IMR-90 (cell line): ENCODE results near the gene ZNF594. TPM values are rescaled to one million over a fixed set of nuclear protein-coding genes. Genes with fewer than 3 reads are reported as not detected.
"Not testable (repeated sequence)": the region's sequence is repeated elsewhere in the genome, so short reads cannot be mapped to it uniquely, and the experiment has no call there.

Source experiments
- ATAC-seq: fragments of 200-7000 bp; cut with Tn5 transposase; 2 replicates; pipeline ENCODE4 v1.9.1; 2020; ENCODE audit warnings: low read depth, mild to moderate bottlenecking, moderate library complexity
- BruUV-seq: library from RNA; stranded (reverse); fragments of 400-500 nt; replicated peaks from 2 replicates; lab custom pipeline; 2021; lab: Mats Ljungman, UMichigan
- CTCF ChIA-PET: fragments of 300-600 bp; formaldehyde crosslinking; extraction: SDS; loops from one replicate; lab custom pipeline; 2021; ENCODE audit warnings: antibody characterized with exemption; lab: Yijun Ruan, JAX
- POLR2A ChIA-PET: fragments of 300-600 bp; sonication (Branson Sonifier 250); formaldehyde crosslinking; loops from one replicate; lab custom pipeline; 2022; ENCODE audit warnings: antibody characterized with exemption; ENCODE audit not compliant: unreplicated experiment; lab: Charles Lee
- DNase-seq: peaks from one replicate; pipeline ENCODE4 v3.0.0; 2013
- H2AFZ ChIP-seq: replicated peaks from 2 replicates; pipeline ENCODE3; 2013; ENCODE audit warnings: low read length, mild to moderate bottlenecking; ENCODE audit not compliant: poor library complexity
- H2AK5ac ChIP-seq: 2 replicates; pipeline ENCODE4 v1.6.1; 2013; ENCODE audit warnings: low read depth, low read length, inconsistent platforms
- H2AK9ac ChIP-seq: replicated peaks from 2 replicates; pipeline ENCODE3; 2013; ENCODE audit warnings: mild to moderate bottlenecking, low read depth, low read length, moderate library complexity; ENCODE audit not compliant: poor library complexity
- H2BK120ac ChIP-seq: 2 replicates; pipeline ENCODE4 v1.6.1; 2013; ENCODE audit warnings: low read depth, low read length, inconsistent platforms
- H2BK15ac ChIP-seq: 3 replicates; pipeline ENCODE4 v1.6.1; 2013; ENCODE audit warnings: low read depth, low read length, inconsistent platforms
- H2BK20ac ChIP-seq: 2 replicates; pipeline ENCODE4 v1.6.1; 2013; ENCODE audit warnings: low read depth, mild to moderate bottlenecking, inconsistent platforms, low read length, moderate library complexity
- H2BK5ac ChIP-seq: 2 replicates; pipeline ENCODE4 v1.6.1; 2013; ENCODE audit warnings: mild to moderate bottlenecking, low read depth, low read length, inconsistent platforms; ENCODE audit not compliant: poor library complexity, severe bottlenecking
- H3K14ac ChIP-seq: replicated peaks from 2 replicates; pipeline ENCODE4 v1.6.1; 2013; ENCODE audit warnings: low read depth, low read length, inconsistent platforms
- H3K18ac ChIP-seq: 2 replicates; pipeline ENCODE4 v1.6.1; 2013; ENCODE audit warnings: low read depth, low read length, control low read depth
- H3K23ac ChIP-seq: 2 replicates; pipeline ENCODE4 v1.6.1; 2013; ENCODE audit warnings: low read depth, low read length, inconsistent platforms
- H3K27ac ChIP-seq: 2 replicates; pipeline ENCODE4 v1.5.1; 2013; ENCODE audit warnings: mild to moderate bottlenecking, control low read depth, low read length; ENCODE audit not compliant: insufficient read depth
- H3K27me3 ChIP-seq: 2 replicates; pipeline ENCODE4 v1.6.1; 2013; ENCODE audit warnings: low read length; ENCODE audit not compliant: control insufficient read depth, insufficient read depth
- H3K36me3 ChIP-seq: 2 replicates; pipeline ENCODE4 v1.6.1; 2013; ENCODE audit warnings: low read length, mixed read lengths; ENCODE audit not compliant: control insufficient read depth, insufficient read depth
- H3K4ac ChIP-seq: 2 replicates; pipeline ENCODE4 v1.6.1; 2013; ENCODE audit warnings: low read depth, low read length, inconsistent platforms
- H3K4me1 ChIP-seq: 2 replicates; pipeline ENCODE4 v1.6.1; 2013; ENCODE audit warnings: low read length, mixed read lengths; ENCODE audit not compliant: control insufficient read depth, insufficient read depth
- H3K4me2 ChIP-seq: 2 replicates; pipeline ENCODE4 v1.6.1; 2013; ENCODE audit warnings: low read depth, mild to moderate bottlenecking, control low read depth, low read length, moderate library complexity
- H3K4me3 ChIP-seq: 2 replicates; pipeline ENCODE4 v1.5.1; 2013; ENCODE audit warnings: low read depth, mild to moderate bottlenecking, control low read depth, low read length, moderate library complexity; ENCODE audit not compliant: insufficient read depth
- H3K56ac ChIP-seq: 2 replicates; pipeline ENCODE4 v1.6.1; 2013; ENCODE audit warnings: low read length, inconsistent platforms; ENCODE audit not compliant: insufficient read depth; ENCODE audit errors: extremely low read depth
- H3K79me1 ChIP-seq, 2 experiments: 2 replicates each; pipeline ENCODE4 v1.6.1; 2013; ENCODE audit warnings: low read length in 2 of 2, inconsistent platforms in 1 of 2, low read depth in 1 of 2
- H3K9ac ChIP-seq: 2 replicates; pipeline ENCODE4 v1.6.1; 2013; ENCODE audit warnings: low read depth, low read length, control low read depth
- H3K9me1 ChIP-seq: 2 replicates; pipeline ENCODE4 v1.6.1; 2013; ENCODE audit warnings: low read length, inconsistent platforms; ENCODE audit not compliant: insufficient read depth
- H3K9me3 ChIP-seq: 2 replicates; pipeline ENCODE4 v1.6.1; 2013; ENCODE audit warnings: low read length; ENCODE audit not compliant: control insufficient read depth, insufficient read depth
- H4K20me1 ChIP-seq: 2 replicates; pipeline ENCODE4 v1.6.1; 2013; ENCODE audit warnings: low read length, inconsistent platforms; ENCODE audit not compliant: insufficient read depth
- H4K5ac ChIP-seq: 2 replicates; pipeline ENCODE4 v1.6.1; 2013; ENCODE audit warnings: mild to moderate bottlenecking, low read depth, low read length, control low read depth
- H4K8ac ChIP-seq, 2 experiments: 2 replicates each; pipeline ENCODE4 v1.6.1; 2013; ENCODE audit warnings: low read depth in 2 of 2, low read length in 2 of 2, control low read depth in 1 of 2, inconsistent platforms in 1 of 2
- H4K91ac ChIP-seq: 2 replicates; pipeline ENCODE4 v1.6.1; 2013; ENCODE audit warnings: low read depth, low read length, inconsistent platforms; ENCODE audit not compliant: insufficient read depth
- CHD1 ChIP-seq: IDR thresholded peaks from 2 replicates; pipeline ENCODE4 v1.6.1; 2012; ENCODE audit warnings: low read depth, low read length, improper control_type of control experiment
- FOS ChIP-seq: fragments of 150-350 bp; IDR thresholded peaks from 2 replicates; pipeline ENCODE4 v1.6.1; 2016; ENCODE audit warnings: low read depth, low read length
- MAFK ChIP-seq: IDR thresholded peaks from 2 replicates; pipeline ENCODE4 v1.6.1; 2012; ENCODE audit warnings: low read depth, low read length, improper control_type of control experiment
- NFE2L2 ChIP-seq: fragments of 150-350 bp; IDR thresholded peaks from 2 replicates; pipeline ENCODE4 v1.6.1; 2016; ENCODE audit warnings: low read depth, mild to moderate bottlenecking, low read length
- RFX5 ChIP-seq: IDR thresholded peaks from 2 replicates; pipeline ENCODE4 v1.8.0; 2012; ENCODE audit warnings: low read depth, mild to moderate bottlenecking, low read length, moderate library complexity
- WGBS, 2 experiments: methylation state at CpG; one replicate each; pipeline versions ENCODE4 v1.1.5 to v1.1.7; 2013; ENCODE audit warnings: missing lambda C conversion rate in 2 of 2; ENCODE audit not compliant: insufficient read length in 1 of 2; ENCODE audit errors: extremely low coverage in 2 of 2; 5-methylcytosine and 5-hydroxymethylcytosine counted together
- dilution Hi-C: fragments of 300-500 bp; cut with HindIII; formaldehyde crosslinking; loops from one replicate; pipeline ENCODE4 v1.14.3; 2018; ENCODE audit warnings: low sequenced_read_pairs; ENCODE audit not compliant: unreplicated experiment
- in situ Hi-C: fragments of 300-500 bp; cut with MboI; formaldehyde crosslinking; loops from 3 replicates; pipeline ENCODE4 v1.14.3; 2019; ENCODE audit warnings: low sequenced_read_pairs, inconsistent platforms, mixed read lengths
- intact Hi-C: fragments of 100-400 bp; cut with micrococcal nuclease; formaldehyde crosslinking; loops from 2 replicates; pipeline ENCODE4 v1.10.0; 2022
- polyA plus RNA-seq, 3 experiments: library from polyadenylated mRNA; depleted of rRNA; stranded (reverse); fragments of >200 nt; gene quantifications; 2 replicates each; pipeline ENCODE4 v1.2.3, GENCODE V29; 2012; ENCODE audit warnings: low replicate concordance in 1 of 3
- total RNA-seq: library from RNA; depleted of rRNA; stranded (reverse); fragments of >200 nt; gene quantifications from 2 replicates; pipeline ENCODE4 v1.2.3, GENCODE V29; 2012

ZNF594 gene
- total and polyA plus RNA-seq, 2 of the 4 experiments (the other 2 are of a cell fraction): 2.5 to 7.2 TPM

GRCh38 chr17:5225668-5226457 lies 34.2 kb upstream of the ZNF594 start:
- no peak overlapping the region for H2BK20ac ChIP-seq
- H4K8ac ChIP-seq: no peak overlapping the region
- H2AFZ ChIP-seq: no peak overlapping the region
- no peaks in the 10 kb centered on the region for H3K27me3 ChIP-seq
- no peak overlapping the region for H3K23ac ChIP-seq
- in situ Hi-C loops (loop anchor here (25.0 kb wide), 1 partner anchor 1211 kb away; the partner anchor contains the start of genes AIPL1 and PIMREG), intact Hi-C loops (no loop called here), dilution Hi-C loops (no loop called here)
- 100% methylated on average over 2 of the region's 17 CpGs; no CpG with 5 or more reads in 1 of the 2 experiments for WGBS, 2 experiments
- no peak overlapping the region for H3K4me2 ChIP-seq
- H3K79me1 ChIP-seq: no peaks in the 10 kb centered on the region
- H4K91ac ChIP-seq: no peak overlapping the region
- no peak overlapping the region for H3K27ac ChIP-seq
- ATAC-seq (no peak), DNase-seq (no peak)
- H3K4me3 ChIP-seq: no peak overlapping the region
- H3K9me1 ChIP-seq: peaks cover 3% of the 10 kb centered on the region; the same call in 1 of the 2 replicates
- no peak overlapping the region for H2BK120ac ChIP-seq
- TF ChIP-seq NFE2L2: no peak
- TF ChIP-seq CHD1: no peak
- no peak for TF ChIP-seq RFX5
- TF ChIP-seq FOS: no peak
- TF ChIP-seq MAFK: no peak
- H3K4me1 ChIP-seq: no peaks in the 10 kb centered on the region
- H3K14ac ChIP-seq: no peak overlapping the region
- no peaks in the 10 kb centered on the region for H3K9me3 ChIP-seq
- H3K4ac ChIP-seq: no peak overlapping the region
- CTCF ChIA-PET: interaction anchor here (0.8 kb wide), 1 partner anchor 12 kb away, joined by 3 read pairs; no protein-coding TSS in a partner anchor
- no peak overlapping the region for H3K56ac ChIP-seq
- no peak overlapping the region for H3K18ac ChIP-seq
- H3K9ac ChIP-seq: no peak overlapping the region
- POLR2A ChIA-PET: no interaction called here
- H2BK15ac ChIP-seq: no peak overlapping the region
- no peak overlapping the region for H4K5ac ChIP-seq
- H3K36me3 ChIP-seq: peaks cover 5% of the 10 kb centered on the region; the same call in 1 of the 2 replicates
- no peak overlapping the region for H2AK9ac ChIP-seq
- no peak overlapping the region for H2BK5ac ChIP-seq
- no peak overlapping the region for H2AK5ac ChIP-seq
- no TSS peak for BruUV-seq
- no peaks in the 10 kb centered on the region for H4K20me1 ChIP-seq

- BruUV-seq, H3K23ac ChIP-seq, H4K91ac ChIP-seq, H2BK20ac ChIP-seq, H3K4me1 ChIP-seq, ATAC-seq, H2AFZ ChIP-seq, in situ Hi-C loops, H2AK9ac ChIP-seq, H3K9me3 ChIP-seq, dilution Hi-C loops, H4K20me1 ChIP-seq, H3K36me3 ChIP-seq, H3K27me3 ChIP-seq, H3K4me3 ChIP-seq, H2AK5ac ChIP-seq, H3K79me1 ChIP-seq, H4K8ac ChIP-seq, H2BK120ac ChIP-seq, H3K27ac ChIP-seq, H3K4me2 ChIP-seq, H3K9me1 ChIP-seq, intact Hi-C loops, H3K18ac ChIP-seq, DNase-seq, H2BK15ac ChIP-seq, POLR2A ChIA-PET, H3K14ac ChIP-seq, H3K56ac ChIP-seq, H3K9ac ChIP-seq, H4K5ac ChIP-seq, CTCF ChIA-PET, H2BK5ac ChIP-seq, H3K4ac ChIP-seq: not testable (repeated sequence)
- 100% methylated on average over 2 of the region's 12 CpGs; no CpG with 5 or more reads in 1 of the 2 experiments for WGBS, 2 experiments
These were observed 30.2 kb upstream of the ZNF594 start for GRCh38 chr17:5221912-5222311.
